Chondrocyte (in vitro differentiated cells): ENCODE measurements around the gene SNCAIP. TPM values are rescaled to one million over a fixed set of nuclear protein-coding genes. Genes with fewer than 3 reads are reported as not detected.

Experiments
- DNase-seq: peaks from one replicate; pipeline ENCODE4 v3.0.0; 2021; ENCODE audit warnings: mixed read lengths, low spot score
- H3K27ac Mint-ChIP-seq: one replicate; pipeline ENCODE4 v1.8.0; 2021; ENCODE audit warnings: mild to moderate bottlenecking, moderate library complexity, mixed read lengths; ENCODE audit not compliant: unreplicated experiment
- H3K27me3 Mint-ChIP-seq: 2 replicates; pipeline ENCODE4 v1.8.0; 2021; ENCODE audit warnings: low read depth, mixed read lengths
- H3K36me3 Mint-ChIP-seq: 2 replicates; pipeline ENCODE4 v1.8.0; 2021; ENCODE audit warnings: low read depth, mixed read lengths
- H3K4me1 Mint-ChIP-seq: 2 replicates; pipeline ENCODE4 v1.8.0; 2021; ENCODE audit warnings: low read depth, mild to moderate bottlenecking, mixed read lengths
- H3K4me3 Mint-ChIP-seq: one replicate; pipeline ENCODE4 v1.8.0; 2021; ENCODE audit warnings: mild to moderate bottlenecking, moderate library complexity, mixed read lengths; ENCODE audit not compliant: unreplicated experiment
- H3K9me3 Mint-ChIP-seq: 2 replicates; pipeline ENCODE4 v1.8.0; 2021; ENCODE audit warnings: low read depth, mixed read lengths
- total RNA-seq: library from RNA; stranded (reverse); gene quantifications from 3 replicates; pipeline ENCODE4 v1.2.1, GENCODE V29; 2021
- TF ChIP-seq, protein P1 (sequence below): fragments of 200-600 bp; sonication (generic); IDR thresholded peaks from 2 replicates; pipeline ENCODE4 v1.5.0; 2021; ENCODE audit warnings: antibody characterized with exemption, mild to moderate bottlenecking, moderate library complexity

Gene SNCAIP
- total RNA-seq, 1 donor from 2014 or later, result 1.2 TPM

DNA sequence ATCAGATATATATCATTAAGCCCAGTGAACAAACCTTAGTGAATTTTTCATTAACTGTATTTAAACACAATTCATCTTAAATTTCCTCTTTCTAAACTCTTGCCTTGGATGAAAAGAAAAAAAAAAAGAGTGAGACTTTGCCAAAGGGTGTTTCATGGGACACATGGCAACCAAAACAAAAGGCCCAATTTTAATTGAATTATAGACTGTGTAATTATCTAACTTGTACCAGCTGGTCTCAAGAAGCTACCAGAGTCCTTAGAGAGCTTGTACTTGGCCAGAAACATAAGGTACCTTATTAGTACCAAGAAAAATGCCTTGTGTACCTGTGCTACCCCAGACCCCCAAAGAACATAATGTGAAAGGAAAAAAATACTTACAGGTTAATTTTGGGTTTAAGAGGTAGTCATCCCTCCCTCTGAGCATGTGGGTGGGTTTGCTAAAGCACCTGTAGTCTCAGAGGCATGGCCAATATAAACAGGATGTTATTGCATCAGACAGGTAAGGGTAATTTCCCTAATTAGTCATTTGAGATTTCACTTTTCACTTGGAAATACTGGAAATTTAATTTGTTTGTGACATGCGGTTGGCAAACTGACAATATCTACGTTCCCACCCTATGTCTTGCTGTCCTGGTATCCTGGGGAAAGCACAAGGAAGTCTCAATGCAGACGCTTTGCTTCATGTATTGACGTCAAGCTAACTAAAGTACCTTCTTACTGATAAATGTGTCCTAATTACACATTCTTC, 90.1 kb downstream of the SNCAIP start:
- no peaks in the 10 kb centered on the region for H3K4me1 Mint-ChIP-seq

DNA sequence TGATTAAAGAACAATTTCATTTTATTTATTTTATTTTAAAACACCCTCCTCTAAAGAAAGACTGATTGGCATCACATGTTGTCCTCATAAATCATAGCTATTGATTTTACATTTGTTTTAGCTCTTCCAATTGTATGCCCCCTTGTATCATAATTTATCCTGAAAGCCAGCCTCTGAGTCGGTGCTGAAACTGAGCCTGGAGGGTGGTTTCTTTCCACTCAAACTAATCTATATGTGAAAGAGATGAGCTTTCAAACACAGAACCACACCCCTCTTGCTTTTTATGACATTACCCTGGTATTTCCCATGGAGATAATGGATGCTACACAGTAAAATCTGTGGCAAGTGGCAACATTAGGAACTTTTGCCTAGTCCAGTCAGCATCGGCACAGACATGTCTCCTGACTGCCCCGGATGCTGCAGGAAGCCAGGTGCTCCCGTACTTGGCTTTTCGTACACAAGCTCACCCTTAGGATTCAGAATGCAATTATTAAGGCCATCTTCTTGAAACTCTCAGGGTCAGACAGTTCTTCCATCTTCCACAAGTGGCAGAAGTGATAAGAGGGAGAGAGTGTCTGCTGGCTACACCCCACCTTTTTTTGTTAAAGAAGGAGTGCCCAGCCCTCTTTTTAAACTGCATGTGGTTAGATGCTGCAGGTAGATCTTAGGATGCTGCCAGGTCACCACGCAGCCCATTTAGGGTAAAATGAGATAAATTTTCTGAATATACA, 91.1 kb downstream of the SNCAIP start:
- TF ChIP-seq, protein P1, sequence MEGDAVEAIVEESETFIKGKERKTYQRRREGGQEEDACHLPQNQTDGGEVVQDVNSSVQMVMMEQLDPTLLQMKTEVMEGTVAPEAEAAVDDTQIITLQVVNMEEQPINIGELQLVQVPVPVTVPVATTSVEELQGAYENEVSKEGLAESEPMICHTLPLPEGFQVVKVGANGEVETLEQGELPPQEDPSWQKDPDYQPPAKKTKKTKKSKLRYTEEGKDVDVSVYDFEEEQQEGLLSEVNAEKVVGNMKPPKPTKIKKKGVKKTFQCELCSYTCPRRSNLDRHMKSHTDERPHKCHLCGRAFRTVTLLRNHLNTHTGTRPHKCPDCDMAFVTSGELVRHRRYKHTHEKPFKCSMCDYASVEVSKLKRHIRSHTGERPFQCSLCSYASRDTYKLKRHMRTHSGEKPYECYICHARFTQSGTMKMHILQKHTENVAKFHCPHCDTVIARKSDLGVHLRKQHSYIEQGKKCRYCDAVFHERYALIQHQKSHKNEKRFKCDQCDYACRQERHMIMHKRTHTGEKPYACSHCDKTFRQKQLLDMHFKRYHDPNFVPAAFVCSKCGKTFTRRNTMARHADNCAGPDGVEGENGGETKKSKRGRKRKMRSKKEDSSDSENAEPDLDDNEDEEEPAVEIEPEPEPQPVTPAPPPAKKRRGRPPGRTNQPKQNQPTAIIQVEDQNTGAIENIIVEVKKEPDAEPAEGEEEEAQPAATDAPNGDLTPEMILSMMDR, result no peak
- DNase-seq, result no peak

More for the DNA sequence above, 90.1 kb downstream of the SNCAIP start:
- H3K27ac Mint-ChIP-seq, result no peak overlapping the region
- TF ChIP-seq, protein P1, result no peak
- no peaks in the 10 kb centered on the region for H3K9me3 Mint-ChIP-seq
- peaks cover 2% of the 10 kb centered on the region for H3K36me3 Mint-ChIP-seq
- DNase-seq, result no peak
- no peaks in the 10 kb centered on the region for H3K27me3 Mint-ChIP-seq
- H3K4me3 Mint-ChIP-seq, result no peak overlapping the region

DNA sequence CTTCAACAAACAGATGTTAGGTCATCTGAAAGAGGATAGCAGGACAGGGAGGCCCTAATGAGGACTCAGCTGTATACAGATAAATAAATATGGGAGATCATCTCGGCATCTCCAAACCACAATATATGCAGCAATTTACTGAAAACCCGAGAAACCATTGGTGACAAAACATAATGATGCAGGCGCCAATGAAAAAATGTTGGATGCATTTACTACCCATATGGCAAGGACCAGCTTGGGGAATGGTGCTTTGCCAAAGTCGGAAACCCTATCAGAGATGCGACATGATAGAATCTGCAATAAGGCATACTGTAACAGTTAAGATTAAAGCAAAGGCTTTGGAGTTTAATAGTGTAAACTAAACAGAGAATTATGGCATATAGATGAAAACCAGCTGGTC, 92.0 kb downstream of the SNCAIP start:
- TF ChIP-seq, protein P1, result no peak
- Mint-ChIP-seq H3K4me1 (no peaks in the 10 kb centered on the region), H3K36me3 (no peaks in the 10 kb centered on the region), H3K4me3 (no peak overlapping the region), H3K9me3 (no peaks in the 10 kb centered on the region), H3K27ac (no peak overlapping the region), H3K27me3 (no peaks in the 10 kb centered on the region)
- no peak for DNase-seq

More for the DNA sequence above, 91.1 kb downstream of the SNCAIP start:
- Mint-ChIP-seq H3K9me3 (no peaks in the 10 kb centered on the region), H3K4me1 (no peaks in the 10 kb centered on the region), H3K4me3 (no peak overlapping the region), H3K27me3 (no peaks in the 10 kb centered on the region), H3K27ac (no peak overlapping the region), H3K36me3 (peaks cover under 1% of the 10 kb centered on the region)

DNA sequence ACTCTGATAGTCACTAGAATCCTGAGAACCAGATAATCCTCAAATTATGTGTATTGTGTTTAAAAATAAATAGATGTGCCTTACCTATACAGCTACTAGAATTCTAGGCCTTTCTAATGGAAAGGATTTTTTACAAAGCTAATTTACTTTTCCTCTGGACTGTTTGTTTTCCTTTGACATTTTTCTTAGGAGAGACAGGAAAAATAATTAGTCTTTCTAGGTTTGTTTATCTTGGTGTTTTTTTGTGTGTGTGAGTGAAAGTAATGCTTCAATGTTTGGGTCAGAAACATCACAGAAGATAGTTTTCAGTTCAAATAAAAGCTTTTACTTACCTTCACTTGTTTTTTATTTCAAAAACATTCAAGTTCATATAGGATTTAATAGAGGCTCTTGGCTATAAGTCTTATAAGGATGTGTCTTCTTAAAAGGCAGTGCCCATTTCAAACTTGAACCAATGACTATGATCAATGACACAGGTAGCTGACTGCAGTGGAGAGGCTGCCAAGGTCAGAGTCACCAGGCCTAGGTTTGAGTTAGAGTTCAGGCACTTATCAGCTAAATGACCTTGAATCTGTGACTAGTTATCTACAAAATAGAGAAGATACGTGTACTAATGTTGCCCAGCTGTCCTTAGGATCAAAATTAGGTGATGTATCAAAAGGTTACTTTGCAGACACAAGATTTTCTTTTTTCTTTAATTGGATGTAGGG, 92.8 kb downstream of the SNCAIP start:
- no peak overlapping the region for H3K27ac Mint-ChIP-seq
- no peaks in the 10 kb centered on the region for H3K27me3 Mint-ChIP-seq

More for the DNA sequence above, 92.8 kb downstream of the SNCAIP start:
- H3K9me3 Mint-ChIP-seq, result no peaks in the 10 kb centered on the region
- H3K4me3 Mint-ChIP-seq, result no peak overlapping the region
- no peaks in the 10 kb centered on the region for H3K36me3 Mint-ChIP-seq
- no peaks in the 10 kb centered on the region for H3K4me1 Mint-ChIP-seq
- DNase-seq, result no peak
- TF ChIP-seq, protein P1, result no peak
